K562 (cell line): ENCODE measurements around the gene IL1RAPL2. TPM values are rescaled to one million over a fixed set of nuclear protein-coding genes. Genes with fewer than 3 reads are reported as not detected.

Source experiments
- ATAC-seq: fragments of 200-7000 bp; cut with Tn5 transposase; 3 replicates; pipeline ENCODE4 v1.9.1; 2020; ENCODE audit warnings: moderate library complexity
- BruUV-seq: library from RNA; stranded (reverse); fragments of 400-500 nt; replicated peaks from 2 replicates; lab custom pipeline; 2021; lab: Mats Ljungman, UMichigan
- CTCF ChIA-PET: fragments of 300-600 bp; formaldehyde crosslinking; extraction: SDS; loops from one replicate; lab custom pipeline; 2021; ENCODE audit warnings: low intra/inter-chr PET ratio; lab: Yijun Ruan, JAX
- POLR2A ChIA-PET: fragments of 300-600, 350-650 bp; sonication (Branson Sonifier 250); formaldehyde crosslinking; extraction: SDS; loops from one replicate; lab custom pipeline; 2021; ENCODE audit warnings: antibody characterized with exemption, inconsistent platforms; lab: Yijun Ruan, JAX
- DNase-seq, 4 experiments: peaks; one replicate each; pipeline versions ENCODE4 v3.0.0 to v3.0.0-alpha.2; 2011 to 2018; ENCODE audit warnings: low spot score in 3 of 4, mixed read lengths in 3 of 4; ENCODE audit errors: extremely low read depth in 1 of 4
- FAIRE-seq: peaks from 2 replicates; lab custom pipeline; 2011; peaks lifted over from hg19 to GRCh38; lab: Jason Lieb, UNC
- H2AFZ ChIP-seq: 2 replicates; pipeline ENCODE4 v1.6.0; 2011; ENCODE audit warnings: low read depth, low read length, control low read depth, inconsistent platforms
- H3K27ac ChIP-seq: fragments of 200-600 bp; 3 replicates; pipeline ENCODE4 v1.8.0; 2011; ENCODE audit warnings: low read depth, mild to moderate bottlenecking, control low read depth, inconsistent platforms, low read length, moderate library complexity, mixed read lengths; ENCODE audit errors: extremely low read depth
- H3K27me3 ChIP-seq, 2 experiments: fragments of 300-600 bp in 1 of 2; 2 replicates in 1 of 2; 3 replicates in 1 of 2; pipeline versions ENCODE4 v1.6.0 to v1.8.0; 2011; ENCODE audit warnings: inconsistent platforms in 2 of 2, low read length in 2 of 2, mild to moderate bottlenecking in 1 of 2, mixed read lengths in 1 of 2, moderate library complexity in 1 of 2; ENCODE audit not compliant: control insufficient read depth in 2 of 2, insufficient read depth in 2 of 2
- H3K36me3 ChIP-seq: fragments of 300-600 bp; 3 replicates; pipeline ENCODE4 v1.8.0; 2011; ENCODE audit warnings: mild to moderate bottlenecking, low read length, inconsistent platforms; ENCODE audit not compliant: control insufficient read depth, insufficient read depth
- H3K4me1 ChIP-seq, 2 experiments: fragments of 200-600 bp in 1 of 2; replicated peaks in 1 of 2; 2 replicates in 1 of 2; 3 replicates in 1 of 2; pipeline versions ENCODE4 v1.5.1 to v1.8.0; 2011; ENCODE audit warnings: inconsistent platforms in 2 of 2, low read length in 2 of 2, mild to moderate bottlenecking in 1 of 2, mixed read lengths in 1 of 2, moderate library complexity in 1 of 2; ENCODE audit not compliant: control insufficient read depth in 2 of 2, insufficient read depth in 2 of 2
- H3K4me2 ChIP-seq: 2 replicates; pipeline ENCODE4 v1.6.1; 2011; ENCODE audit warnings: low read length, control low read depth, inconsistent platforms, mixed read lengths; ENCODE audit not compliant: insufficient read depth
- H3K4me3 ChIP-seq: fragments of 200-600 bp; sonication (generic), shearing (Covaris generic); 2 replicates; pipeline ENCODE4 v1.5.1; 2016; ENCODE audit warnings: control low read depth, inconsistent platforms
- H3K79me2 ChIP-seq: fragments of 200-600 bp; 3 replicates; pipeline ENCODE4 v1.8.0; 2011; ENCODE audit warnings: low read length, inconsistent platforms; ENCODE audit not compliant: control insufficient read depth, insufficient read depth
- H3K9ac ChIP-seq, 2 experiments: 2 replicates each; pipeline versions ENCODE4 v1.6.0 to v1.6.1; 2011; ENCODE audit warnings: low read depth in 2 of 2, low read length in 2 of 2, control low read depth in 1 of 2, inconsistent platforms in 1 of 2, mild to moderate bottlenecking in 1 of 2, mixed read lengths in 1 of 2; ENCODE audit not compliant: insufficient read depth in 1 of 2
- H3K9me1 ChIP-seq: one replicate; pipeline ENCODE4 v1.6.0; 2011; ENCODE audit warnings: inconsistent platforms, mild to moderate bottlenecking, low read length, moderate library complexity; ENCODE audit not compliant: control insufficient read depth, insufficient read depth
- H3K9me3 ChIP-seq: replicated peaks from 2 replicates; pipeline ENCODE4 v1.5.1; 2011; ENCODE audit warnings: low read depth, low read length, inconsistent platforms; ENCODE audit not compliant: control insufficient read depth, insufficient read depth
- H4K20me1 ChIP-seq: replicated peaks from 2 replicates; pipeline ENCODE4 v1.6.1; 2011; ENCODE audit warnings: low read length, inconsistent platforms, mixed read lengths; ENCODE audit not compliant: control insufficient read depth, insufficient read depth
- CTCFL ChIP-seq: IDR thresholded peaks from 2 replicates; pipeline ENCODE4 v1.6.1; 2011; ENCODE audit warnings: borderline replicate concordance, low read depth, mild to moderate bottlenecking, moderate library complexity, low read length; ENCODE audit not compliant: insufficient read depth, poor library complexity, severe bottlenecking
- FOXM1 ChIP-seq, 2 experiments: fragments of 450-650 bp in 1 of 2; sonication (generic) in 1 of 2; formaldehyde crosslinking in 1 of 2; IDR thresholded peaks; 2 replicates each; pipeline versions ENCODE4 v1.6.1 to v1.9.0; 2017 to 2022; ENCODE audit warnings: low read depth in 2 of 2, mild to moderate bottlenecking in 2 of 2, missing genetic modification reagents in 1 of 2, moderate library complexity in 1 of 2
- PHTF2 ChIP-seq: fragments of 250-450 bp; sonication (Bioruptor Pico); IDR thresholded peaks from 2 replicates; pipeline ENCODE4 v1.5.0; 2021; ENCODE audit warnings: mild to moderate bottlenecking
- RUNX1 ChIP-seq: sonication (generic); IDR thresholded peaks from 2 replicates; pipeline ENCODE4 v1.6.1; 2016; ENCODE audit warnings: antibody characterized with exemption, low read depth
- SPI1 ChIP-seq: IDR thresholded peaks from 2 replicates; pipeline ENCODE4 v1.6.1; 2011; ENCODE audit warnings: low read depth, low read length, control low read depth, borderline replicate concordance
- SRSF9 ChIP-seq: fragments of 200-400 bp; formaldehyde crosslinking; IDR thresholded peaks from 2 replicates; pipeline ENCODE4 v1.6.1; 2017; ENCODE audit warnings: low read depth, low read length, borderline replicate concordance
- ZBTB7A ChIP-seq: IDR thresholded peaks from 2 replicates; pipeline ENCODE4 v1.6.1; 2011; ENCODE audit warnings: low read depth, mild to moderate bottlenecking, low read length, moderate library complexity, borderline replicate concordance; ENCODE audit not compliant: control insufficient read depth
- ZC3H11A ChIP-seq: IDR thresholded peaks from 2 replicates; pipeline ENCODE4 v1.6.1; 2012; ENCODE audit warnings: low read depth, low read length, improper control_type of control experiment
- ZNF384 ChIP-seq: IDR thresholded peaks from 2 replicates; pipeline ENCODE4 v1.6.1; 2012; ENCODE audit warnings: low read depth, low read length, improper control_type of control experiment
- ZNF609 ChIP-seq: sonication (generic); formaldehyde crosslinking; IDR thresholded peaks from 2 replicates; pipeline ENCODE4 v1.8.1; 2023; ENCODE audit warnings: missing genetic modification reagents, mild to moderate bottlenecking, borderline replicate concordance
- WGBS: fragments of 100-300 bp; shearing (Covaris generic); methylation state at CpG from one replicate; pipeline ENCODE4 v1.1.6; 2016; ENCODE audit warnings: low coverage, mixed read lengths; ENCODE audit not compliant: insufficient coverage; ENCODE audit errors: missing lambda C conversion rate; 5-methylcytosine and 5-hydroxymethylcytosine counted together
- in situ Hi-C: fragments of 300-500 bp; cut with MboI; formaldehyde crosslinking; loops from 4 replicates; pipeline ENCODE4 v1.15.0; 2018; ENCODE audit warnings: inconsistent platforms, mixed read lengths
- intact Hi-C: fragments of 100-400 bp; cut with micrococcal nuclease; formaldehyde crosslinking; loops from 2 replicates; pipeline ENCODE4 v1.14.2; 2022
- polyA plus RNA-seq, 8 experiments: library from polyadenylated mRNA; depleted of rRNA in 4 of 8; stranded (reverse) in 5 of 8; unstranded in 3 of 8; fragments of >200 nt; fragmentation: Nextera tagmentation in 2 of 8; fragmentation: Illumina TruSeq in 1 of 8; extraction: Ambion mirVana in 2 of 8; extraction: Trizol in 1 of 8; gene quantifications; 2 replicates each; pipeline versions ENCODE4 v1.2.1 to v1.2.3, GENCODE V29; 2011 to 2014; ENCODE audit warnings: inconsistent platforms in 1 of 8, missing spikeins in 1 of 8
- total RNA-seq, 7 experiments: library from RNA; depleted of rRNA in 6 of 7; stranded (reverse); fragments of >200 nt in 6 of 7; fragmentation: Illumina TruSeq in 2 of 7; extraction: Trizol in 2 of 7; gene quantifications; 2 replicates each; pipeline versions ENCODE4 v1.2.1 to v1.2.3, GENCODE V29; 2011 to 2021; ENCODE audit warnings: low replicate concordance in 1 of 7

The IL1RAPL2 gene
- total and polyA plus RNA-seq, 9 of the 15 experiments (the other 6 are each of a cell fraction or from before 2014, with no cell fraction given): not detected

GRCh38 chrX:105274091-105274490, 708.1 kb downstream of the IL1RAPL2 start:
- CTCF ChIA-PET: no interaction called here
- BruUV-seq: no TSS peak
- Histone ChIP-seq H3K9me1 (no peaks in the 10 kb centered on the region), H3K79me2 (no peaks in the 10 kb centered on the region), H3K9ac (no peak overlapping the region), H3K36me3 (no peaks in the 10 kb centered on the region), H3K27ac (no peak overlapping the region), H3K4me2 (no peak overlapping the region), H3K4me3 (no peak overlapping the region), H3K4me1 (no peaks in the 10 kb centered on the region), H4K20me1 (no peaks in the 10 kb centered on the region), H2AFZ (no peak overlapping the region), H3K27me3 (no peaks in the 10 kb centered on the region), H3K9me3 (no peaks in the 10 kb centered on the region)
- in situ Hi-C loops (no loop called here), intact Hi-C loops (no loop called here)
- no peak for TF ChIP-seq SPI1
- TF ChIP-seq PHTF2 (CRISPR knock-in tag): no peak
- no peak for TF ChIP-seq RUNX1
- TF ChIP-seq ZNF384: no peak
- no peak for TF ChIP-seq ZBTB7A
- no peak for TF ChIP-seq ZNF609 (CRISPR knock-in tag)
- TF ChIP-seq SRSF9: no peak
- TF ChIP-seq CTCFL: no peak
- TF ChIP-seq FOXM1 (IDR thresholded peaks at IDR 0.05; ENCODE audit: low read depth): no peak
- no peak for TF ChIP-seq FOXM1 (CRISPR knock-in tag; IDR thresholded peaks at IDR 0.05; ENCODE audit: low read depth)
- no peak for TF ChIP-seq ZC3H11A
- FAIRE-seq: no peak
- POLR2A ChIA-PET: no interaction called here
- 3% methylated on average over 2 of the region's 2 CpGs for WGBS
- ATAC-seq: no peak
- no peak for DNase-seq
